ENCODE results near the gene NIN. TPM values are rescaled to one million over a fixed set of nuclear protein-coding genes. Genes with fewer than 3 reads are reported as not detected.
"Not testable (repeated sequence)": the region's sequence is repeated elsewhere in the genome, so short reads cannot be mapped to it uniquely, and the experiment has no call there.

The NIN gene
- total RNA-seq, 5 donors from 2014 or later (not counting 1 experiment from before 2014, with no cell fraction given): 92.8 to 141 (median 106) TPM

- no peaks in the 10 kb centered on the region for H3K27me3 Mint-ChIP-seq
- peaks cover 29% of the 10 kb centered on the region for H3K36me3 Mint-ChIP-seq
These were observed 7.8 kb downstream of the NIN start for GRCh38 chr14:50823051-50823761.

GRCh38 chr14:50822501-50823042, 8.4 kb downstream of the NIN start:
- H3K36me3 ChIP-seq (ENCODE audit: control insufficient read depth in 2 of 2, extremely low read depth in 1 of 2, insufficient read depth in 1 of 2, low read length in 1 of 2): peaks cover 6 to 11% of the 10 kb centered on the region in 2 donors
- ATAC-seq (replicated peaks in 1 of 4): peak; percentile 37 to 66 (median 57)
- H3K9me3 ChIP-seq: no peaks in the 10 kb centered on the region
- ChIA-PET POLR2A (interaction anchor here (0.7 to 1.2 kb wide), 4 partner anchors 9 to 930 kb away, joined by 3 to 4 read pairs (median 4); partner anchors contain the start of gene NIN (in 1 of the 2)), CTCF (interaction anchor here (0.6 to 5.4 kb wide), 8 partner anchors 14 to 46 kb away, joined by 3 to 38 read pairs (median 4); no protein-coding TSS in a partner anchor)
- Mint-ChIP-seq H3K4me3 (peak overlapping the region; percentile 68 to 85 (median 70)), H3K27ac (peak overlapping the region; percentile 96 to 97), H3K4me1 (peaks cover 78 to 90% (median 88%) of the 10 kb centered on the region in 3 donors), H3K9me3 (no peaks in the 10 kb centered on the region), H3K27me3 (no peaks in the 10 kb centered on the region), H3K36me3 (peaks cover 29% of the 10 kb centered on the region)
- H3K4me3 ChIP-seq (ENCODE audit: control insufficient read depth in 1 of 2, extremely low read depth in 1 of 2, low read length in 1 of 2): peak overlapping the region in 1 of 2 donors; percentile 42
- DNase-seq: peak in 1 of 35 experiments; percentile 28
- peak overlapping the region; percentile 76 for H3K27ac ChIP-seq (ENCODE audit: low read length)
- H3K27me3 ChIP-seq (replicated peaks in 1 of 2; ENCODE audit: control insufficient read depth in 2 of 2, extremely low read depth in 1 of 2, insufficient read depth in 2 of 2, low read length in 1 of 2): no peaks in the 10 kb centered on the region
- peaks cover 63 to 66% of the 10 kb centered on the region in 2 experiments for H3K4me1 ChIP-seq (ENCODE audit: control insufficient read depth in 1 of 2, extremely low read depth in 1 of 2, insufficient read depth in 2 of 2, low read length in 2 of 2)
- WGBS (ENCODE audit: insufficient coverage): 79% methylated on average over 5 of the region's 11 CpGs

More at GRCh38 chr14:50823051-50823761, 7.8 kb downstream of the NIN start:
- peak overlapping the region in 1 of 2 donors; percentile 32 for H3K4me3 ChIP-seq (ENCODE audit: control insufficient read depth in 1 of 2, extremely low read depth in 1 of 2, low read length in 1 of 2)
- Mint-ChIP-seq H3K9me3 (no peaks in the 10 kb centered on the region), H3K4me3 (peak overlapping the region; percentile 68 to 85 (median 70)), H3K4me1 (peaks cover 80 to 94% (median 92%) of the 10 kb centered on the region in 3 donors), H3K27ac (peak overlapping the region; percentile 96 to 97)
- ChIA-PET POLR2A (interaction anchor here (0.6 to 1.2 kb wide), 4 partner anchors 34 to 931 kb away, joined by 3 to 4 read pairs (median 4); no protein-coding TSS in a partner anchor), CTCF (interaction anchor here (0.5 to 5.4 kb wide), 13 partner anchors 13 to 1179 kb away, joined by 3 to 38 read pairs (median 4); no protein-coding TSS in a partner anchor)
- peaks cover 6 to 11% of the 10 kb centered on the region in 2 donors for H3K36me3 ChIP-seq (ENCODE audit: control insufficient read depth in 2 of 2, extremely low read depth in 1 of 2, insufficient read depth in 1 of 2, low read length in 1 of 2)
- H3K4me1 ChIP-seq (ENCODE audit: control insufficient read depth in 1 of 2, extremely low read depth in 1 of 2, insufficient read depth in 2 of 2, low read length in 2 of 2): peaks cover 62 to 70% of the 10 kb centered on the region in 2 experiments
- ATAC-seq (replicated peaks in 1 of 4): peak in 1 of 4 experiments; percentile 21
- peak in 1 of 35 experiments; percentile 26 for DNase-seq
- no peaks in the 10 kb centered on the region for H3K27me3 ChIP-seq (replicated peaks in 1 of 2; ENCODE audit: control insufficient read depth in 2 of 2, extremely low read depth in 1 of 2, insufficient read depth in 2 of 2, low read length in 1 of 2)
- H3K9me3 ChIP-seq: no peaks in the 10 kb centered on the region
- WGBS (ENCODE audit: insufficient coverage): 65% methylated on average over 6 of the region's 11 CpGs
- peak overlapping the region; percentile 76 for H3K27ac ChIP-seq (ENCODE audit: low read length)

- Mint-ChIP-seq H3K27me3 (no peaks in the 10 kb centered on the region), H3K27ac (peak overlapping the region; percentile 96 to 97), H3K9me3 (no peaks in the 10 kb centered on the region), H3K4me3 (peak overlapping the region; percentile 63 to 85 (median 70)), H3K4me1 (peaks cover 76 to 88% (median 86%) of the 10 kb centered on the region in 3 donors), H3K36me3 (peaks cover 27% of the 10 kb centered on the region)
- H3K4me1 ChIP-seq (ENCODE audit: control insufficient read depth in 1 of 2, extremely low read depth in 1 of 2, insufficient read depth in 2 of 2, low read length in 2 of 2): peaks cover 58 to 66% of the 10 kb centered on the region in 2 experiments
- POLR2A ChIA-PET: interaction anchor here (0.6 to 1.3 kb wide), 10 partner anchors 8 to 39 kb away, joined by 3 to 5 read pairs (median 4); partner anchors contain the start of gene NIN (in 1 of the 2)
- peak overlapping the region; percentile 76 for H3K27ac ChIP-seq (ENCODE audit: low read length)
- no peaks in the 10 kb centered on the region for H3K27me3 ChIP-seq (replicated peaks in 1 of 2; ENCODE audit: control insufficient read depth in 2 of 2, extremely low read depth in 1 of 2, insufficient read depth in 2 of 2, low read length in 1 of 2)
- CTCF ChIA-PET: interaction anchor here (0.7 to 5.4 kb wide), 7 partner anchors 8 to 46 kb away, joined by 3 to 38 read pairs (median 6); no protein-coding TSS in a partner anchor
- H3K4me3 ChIP-seq (ENCODE audit: control insufficient read depth in 1 of 2, extremely low read depth in 1 of 2, low read length in 1 of 2): peak overlapping the region; percentile 2 to 42
- 31% methylated on average over 13 of the region's 13 CpGs for WGBS (ENCODE audit: insufficient coverage)
- DNase-seq: peak; percentile 27 to 77 (median 66)
- peaks cover 4 to 10% of the 10 kb centered on the region in 2 donors for H3K36me3 ChIP-seq (ENCODE audit: control insufficient read depth in 2 of 2, extremely low read depth in 1 of 2, insufficient read depth in 1 of 2, low read length in 1 of 2)
- peak; percentile 73 to 80 (median 78) for ATAC-seq (replicated peaks in 1 of 4)
- H3K9me3 ChIP-seq: no peaks in the 10 kb centered on the region
These were observed 9.2 kb downstream of the NIN start for GRCh38 chr14:50821510-50822464.

GRCh38 chr14:50820786-50821509, 10.0 kb downstream of the NIN start:
- Histone ChIP-seq H3K4me3 (ENCODE audit: control insufficient read depth in 1 of 2, extremely low read depth in 1 of 2, low read length in 1 of 2) (no peak overlapping the region), H3K27me3 (replicated peaks in 1 of 2; ENCODE audit: control insufficient read depth in 2 of 2, extremely low read depth in 1 of 2, insufficient read depth in 2 of 2, low read length in 1 of 2) (no peaks in the 10 kb centered on the region), H3K36me3 (ENCODE audit: control insufficient read depth in 2 of 2, extremely low read depth in 1 of 2, insufficient read depth in 1 of 2, low read length in 1 of 2) (peaks cover 0 to 11% of the 10 kb centered on the region in 2 donors), H3K27ac (ENCODE audit: low read length) (peak overlapping the region; percentile 76), H3K9me3 (no peaks in the 10 kb centered on the region), H3K4me1 (ENCODE audit: control insufficient read depth in 1 of 2, extremely low read depth in 1 of 2, insufficient read depth in 2 of 2, low read length in 2 of 2) (peaks cover 57 to 68% of the 10 kb centered on the region in 2 experiments)
- no peaks in the 10 kb centered on the region for H3K9me3 Mint-ChIP-seq
- DNase-seq (no peak), ATAC-seq (replicated peaks in 1 of 4) (no peak)
- peak overlapping the region in 2 of 3 donors; percentile 70 to 85 for H3K4me3 Mint-ChIP-seq
- ChIA-PET CTCF (interaction anchor here (0.7 to 5.4 kb wide), 5 partner anchors 9 to 43 kb away, joined by 3 to 38 read pairs (median 7); no protein-coding TSS in a partner anchor), POLR2A (interaction anchor here (0.6 to 1.3 kb wide), 10 partner anchors 8 to 40 kb away, joined by 3 to 5 read pairs (median 4); partner anchors contain the start of gene NIN (in 1 of the 2))
- WGBS (ENCODE audit: insufficient coverage): no CpG with 5 or more reads among the region's 3 CpGs
- H3K27ac Mint-ChIP-seq: peak overlapping the region; percentile 96 to 97
- peaks cover 27% of the 10 kb centered on the region for H3K36me3 Mint-ChIP-seq
- H3K27me3 Mint-ChIP-seq: no peaks in the 10 kb centered on the region
- H3K4me1 Mint-ChIP-seq: peaks cover 82 to 88% (median 86%) of the 10 kb centered on the region in 3 donors

- peaks cover 35% of the 10 kb centered on the region for H3K36me3 Mint-ChIP-seq
- H3K4me1 Mint-ChIP-seq: peaks cover 80 to 85% (median 83%) of the 10 kb centered on the region in 3 donors
- not testable (repeated sequence) for H3K9me3 Mint-ChIP-seq; H3K9me3 ChIP-seq; H3K27me3 Mint-ChIP-seq; H3K27me3 ChIP-seq (replicated peaks in 1 of 2; ENCODE audit: control insufficient read depth in 2 of 2, extremely low read depth in 1 of 2, insufficient read depth in 2 of 2, low read length in 1 of 2); ATAC-seq (replicated peaks in 1 of 4); H3K4me3 ChIP-seq (ENCODE audit: control insufficient read depth in 1 of 2, extremely low read depth in 1 of 2, low read length in 1 of 2)
- H3K27ac Mint-ChIP-seq: peak overlapping the region; percentile 82 to 93
- H3K4me3 Mint-ChIP-seq: peak overlapping the region in 1 of 3 donors; percentile 85
- peak in 1 of 35 experiments; percentile 39 for DNase-seq
- Histone ChIP-seq H3K36me3 (ENCODE audit: control insufficient read depth in 2 of 2, extremely low read depth in 1 of 2, insufficient read depth in 1 of 2, low read length in 1 of 2) (peaks cover 0 to 11% of the 10 kb centered on the region in 2 donors), H3K27ac (ENCODE audit: low read length) (peak overlapping the region; percentile 76), H3K4me1 (ENCODE audit: control insufficient read depth in 1 of 2, extremely low read depth in 1 of 2, insufficient read depth in 2 of 2, low read length in 2 of 2) (peaks cover 52 to 55% of the 10 kb centered on the region in 2 experiments)
- WGBS (ENCODE audit: insufficient coverage): no CpG with 5 or more reads among the region's 6 CpGs
- CTCF ChIA-PET: interaction anchor here in 1 of 2 donors (1.3 to 5.4 kb wide), 2 partner anchors 41 to 42 kb away, joined by 3 to 38 read pairs; no protein-coding TSS in a partner anchor
- POLR2A ChIA-PET: interaction anchor here in 1 of 2 donors (0.7 kb wide), 1 partner anchor 1586 kb away, joined by 4 read pairs; no protein-coding TSS in a partner anchor
These were observed 11.7 kb downstream of the NIN start for GRCh38 chr14:50819303-50819702.
